ENCODE measurements around the gene ZNF805.
A peak's percentile ranks its signal among the peaks of the same experiment; 100 is the strongest.
"Not testable (repeated sequence)": the region's sequence is repeated elsewhere in the genome, so short reads cannot be mapped to it uniquely, and the experiment has no call there.

Gene ZNF805

GRCh38 chr19:57240311-57241090 lies at the start of gene ZNF805:
TSS of gene ZNF805 (plus strand) at chr19:57240632. CDS start at chr19:57240892, 260 bp downstream.
- peak; percentile 93 to 95 for DNase-seq

- DNase-seq, result peak; percentile 83 to 88
Measured at GRCh38 chr19:57191141-57192076, 49.0 kb upstream of the ZNF805 start, which contains the start of gene ZNF264. TSS of gene ZNF264 (plus strand) at chr19:57191500. CDS start at chr19:57191914, 414 bp downstream.

- DNase-seq, result no peak
Measured at GRCh38 chr19:57192077-57192420, 48.4 kb upstream of the ZNF805 start.

- DNase-seq, result no peak
Measured at GRCh38 chr19:57192993-57193392, 47.4 kb upstream of the ZNF805 start.

- not testable (repeated sequence) for DNase-seq
Measured at GRCh38 chr19:57197874-57198273, 42.6 kb upstream of the ZNF805 start.

- no peak for DNase-seq
Measured at GRCh38 chr19:57202160-57202559, 38.3 kb upstream of the ZNF805 start.

GRCh38 chr19:57210381-57210780 lies 30.1 kb upstream of the ZNF805 start:
- DNase-seq, result no peak

- no peak for DNase-seq
Measured at GRCh38 chr19:57212109-57212508, 28.3 kb upstream of the ZNF805 start.

GRCh38 chr19:57227502-57227901 lies 12.9 kb upstream of the ZNF805 start:
- DNase-seq, result no peak

GRCh38 chr19:57231686-57232085 lies 8.7 kb upstream of the ZNF805 start:
- no peak for DNase-seq

GRCh38 chr19:57233207-57233606 lies 7.2 kb upstream of the ZNF805 start:
- no peak for DNase-seq

- DNase-seq, result no peak
Measured at GRCh38 chr19:57239982-57240310, 486 bp upstream of the ZNF805 start.

- DNase-seq, result no peak
Measured at GRCh38 chr19:57241176-57241575, 744 bp downstream of the ZNF805 start.

- no peak for DNase-seq
Measured at GRCh38 chr19:57242821-57243220, 2.4 kb downstream of the ZNF805 start.

- DNase-seq, result no peak
Measured at GRCh38 chr19:57244513-57244912, 4.1 kb downstream of the ZNF805 start.

- no peak for DNase-seq
Measured at GRCh38 chr19:57245066-57245465, 4.6 kb downstream of the ZNF805 start.

GRCh38 chr19:57245959-57246358 lies 5.5 kb downstream of the ZNF805 start:
- no peak for DNase-seq

GRCh38 chr19:57248646-57249045 lies 8.2 kb downstream of the ZNF805 start:
- DNase-seq, result no peak

- DNase-seq, result no peak
Measured at GRCh38 chr19:57249329-57249728, 8.9 kb downstream of the ZNF805 start.

- DNase-seq, result not testable (repeated sequence)
Measured at GRCh38 chr19:57253767-57254166, 13.3 kb downstream of the ZNF805 start.

- no peak for DNase-seq
Measured at GRCh38 chr19:57262044-57262443, 21.6 kb downstream of the ZNF805 start.

GRCh38 chr19:57263244-57263741 lies 22.9 kb downstream of the ZNF805 start:
- DNase-seq, result no peak

- DNase-seq, result no peak
Measured at GRCh38 chr19:57267291-57267690, 26.9 kb downstream of the ZNF805 start.

Measured in stimulated activated CD4-positive, alpha-beta T cell treated with anti-CD3 and anti-CD28 coated beads, Interleukin-4, amount 100 ng/mL, for 4 hours (primary cell).